Measurements from ENCODE around the gene TMCC2.
A peak's percentile ranks its signal among the peaks of the same experiment; 100 is the strongest.

TMCC2 gene

GRCh38 chr1:205303247-205303888 is 75.6 kb downstream of the TMCC2 start:
- DNase-seq (ENCODE audit: low spot score), result no peak

- DNase-seq (ENCODE audit: low spot score), result no peak
Measured at GRCh38 chr1:205304046-205304694, 76.4 kb downstream of the TMCC2 start.

GRCh38 chr1:205304695-205305070 is 76.9 kb downstream of the TMCC2 start:
- DNase-seq (ENCODE audit: low spot score), result no peak

- DNase-seq (ENCODE audit: low spot score), result no peak
Measured at GRCh38 chr1:205306929-205307566, 79.3 kb downstream of the TMCC2 start.

GRCh38 chr1:205309741-205310140 is 82.0 kb downstream of the TMCC2 start:
- DNase-seq (ENCODE audit: low spot score), result no peak

- no peak for DNase-seq (ENCODE audit: low spot score)
Measured at GRCh38 chr1:205310976-205311704, 83.4 kb downstream of the TMCC2 start.

GRCh38 chr1:205312866-205313562 is 85.3 kb downstream of the TMCC2 start:
- no peak for DNase-seq (ENCODE audit: low spot score)

- DNase-seq (ENCODE audit: low spot score), result peak; percentile 79
Measured at GRCh38 chr1:205313563-205314308, 86.0 kb downstream of the TMCC2 start.

GRCh38 chr1:205315008-205315618 is 87.4 kb downstream of the TMCC2 start:
- DNase-seq (ENCODE audit: low spot score), result no peak

GRCh38 chr1:205316161-205316566 is 88.4 kb downstream of the TMCC2 start:
- DNase-seq (ENCODE audit: low spot score), result no peak

- DNase-seq (ENCODE audit: low spot score), result no peak
Measured at GRCh38 chr1:205317311-205317917, 89.7 kb downstream of the TMCC2 start.

GRCh38 chr1:205318231-205318991 is 90.7 kb downstream of the TMCC2 start:
- no peak for DNase-seq (ENCODE audit: low spot score)

- DNase-seq (ENCODE audit: low spot score), result no peak
Measured at GRCh38 chr1:205319081-205320018, 91.6 kb downstream of the TMCC2 start.

GRCh38 chr1:205321162-205321958 is 93.6 kb downstream of the TMCC2 start, which contains the start of gene NUAK2:
NUAK2 (minus strand) TSS chr1:205321745; CDS start chr1:205321628, 117 bp downstream.
- peak; percentile 94 for DNase-seq (ENCODE audit: low spot score)

GRCh38 chr1:205321959-205322283 is 94.2 kb downstream of the TMCC2 start:
- DNase-seq (ENCODE audit: low spot score), result no peak
